WTC11 (cell line): Measurements from ENCODE around the gene DOK5. TPM values are rescaled to one million over a fixed set of nuclear protein-coding genes. Genes with fewer than 3 reads are reported as not detected.

Source experiments
- ATAC-seq: fragments of 200-7000 bp; cut with Tn5 transposase; 2 replicates; pipeline ENCODE4 v1.10.0; 2021; ENCODE audit warnings: mild to moderate bottlenecking, moderate library complexity
- CTCF ChIA-PET: fragments of 300-600 bp; sonication (Branson Sonifier 250); formaldehyde crosslinking; loops from one replicate; lab custom pipeline; 2021; ENCODE audit warnings: antibody characterized with exemption; lab: Charles Lee
- POLR2A ChIA-PET: fragments of 350-600 bp; sonication (Branson Sonifier 250); formaldehyde crosslinking; loops from one replicate; lab custom pipeline; 2021; ENCODE audit warnings: antibody characterized with exemption; lab: Charles Lee
- DNase-seq: peaks from one replicate; pipeline ENCODE4 v3.0.0; 2021; ENCODE audit warnings: low spot score
- H3K27ac Mint-ChIP-seq: 2 replicates; pipeline ENCODE4 v1.8.0; 2021; ENCODE audit warnings: mixed read lengths
- H3K27me3 Mint-ChIP-seq: 2 replicates; pipeline ENCODE4 v1.8.0; 2021; ENCODE audit warnings: low read depth, mild to moderate bottlenecking, moderate library complexity, mixed read lengths
- H3K36me3 Mint-ChIP-seq: 2 replicates; pipeline ENCODE4 v1.8.0; 2021; ENCODE audit warnings: mixed read lengths
- H3K4me1 Mint-ChIP-seq: 2 replicates; pipeline ENCODE4 v1.8.0; 2022; ENCODE audit warnings: mixed read lengths
- H3K4me3 Mint-ChIP-seq: 2 replicates; pipeline ENCODE4 v1.8.0; 2021; ENCODE audit warnings: mild to moderate bottlenecking, moderate library complexity, mixed read lengths
- H3K9me3 Mint-ChIP-seq: 2 replicates; pipeline ENCODE4 v1.8.0; 2021; ENCODE audit warnings: mixed read lengths
- ATF1 ChIP-seq: sonication (generic); formaldehyde crosslinking; IDR thresholded peaks from 2 replicates; pipeline ENCODE4 v1.8.1; 2023; ENCODE audit warnings: mild to moderate bottlenecking, moderate library complexity, missing genetic modification reagents
- ATF2 ChIP-seq: sonication (generic); formaldehyde crosslinking; IDR thresholded peaks from 2 replicates; pipeline ENCODE4 v1.8.1; 2022; ENCODE audit warnings: low read depth, missing genetic modification reagents, borderline replicate concordance
- ATF6 ChIP-seq: sonication (generic); formaldehyde crosslinking; IDR thresholded peaks from 2 replicates; pipeline ENCODE4 v1.8.1; 2023; ENCODE audit warnings: mild to moderate bottlenecking, missing genetic modification reagents
- CBFB ChIP-seq: sonication (generic); formaldehyde crosslinking; IDR thresholded peaks from 2 replicates; pipeline ENCODE4 v1.8.1; 2022; ENCODE audit warnings: mild to moderate bottlenecking, low read depth, missing genetic modification reagents
- E2F5 ChIP-seq: sonication (generic); formaldehyde crosslinking; IDR thresholded peaks from 2 replicates; pipeline ENCODE4 v1.8.1; 2022; ENCODE audit warnings: mild to moderate bottlenecking, moderate library complexity, missing genetic modification reagents
- ERG ChIP-seq: fragments of 250-450 bp; sonication (Bioruptor Pico); IDR thresholded peaks from 2 replicates; pipeline ENCODE4 v1.8.0; 2021; ENCODE audit warnings: mild to moderate bottlenecking
- GABPB1 ChIP-seq: sonication (generic); formaldehyde crosslinking; IDR thresholded peaks from 2 replicates; pipeline ENCODE4 v1.8.1; 2023; ENCODE audit warnings: mild to moderate bottlenecking, missing genetic modification reagents
- HMGXB4 ChIP-seq: sonication (generic); formaldehyde crosslinking; IDR thresholded peaks from 2 replicates; pipeline ENCODE4 v1.8.1; 2023; ENCODE audit warnings: mild to moderate bottlenecking, moderate library complexity, missing genetic modification reagents
- IRF2 ChIP-seq: sonication (generic); formaldehyde crosslinking; IDR thresholded peaks from 2 replicates; pipeline ENCODE4 v1.8.0; 2022; ENCODE audit warnings: low read depth, missing genetic modification reagents, borderline replicate concordance
- NFE2L1 ChIP-seq: sonication (generic); formaldehyde crosslinking; IDR thresholded peaks from 2 replicates; pipeline ENCODE4 v1.8.1; 2023; ENCODE audit warnings: missing genetic modification reagents
- NFYB ChIP-seq: sonication (generic); formaldehyde crosslinking; conservative IDR thresholded peaks from 2 replicates; pipeline ENCODE4 v1.8.0; 2022; ENCODE audit warnings: low read depth, missing genetic modification reagents
- NR1H2 ChIP-seq: sonication (generic); formaldehyde crosslinking; IDR thresholded peaks from 2 replicates; pipeline ENCODE4 v1.9.0; 2021; ENCODE audit warnings: mild to moderate bottlenecking, moderate library complexity, missing genetic modification reagents
- NR3C1 ChIP-seq: sonication (generic); formaldehyde crosslinking; conservative IDR thresholded peaks from 2 replicates; pipeline ENCODE4 v1.8.1; 2023; ENCODE audit warnings: low read depth, mild to moderate bottlenecking, missing genetic modification reagents
- PRDM15 ChIP-seq: sonication (generic); formaldehyde crosslinking; IDR thresholded peaks from 2 replicates; pipeline ENCODE4 v1.8.0; 2022; ENCODE audit warnings: missing genetic modification reagents
- PREB ChIP-seq: sonication (generic); formaldehyde crosslinking; IDR thresholded peaks from 2 replicates; pipeline ENCODE4 v1.8.1; 2022; ENCODE audit warnings: mild to moderate bottlenecking, missing genetic modification reagents, moderate library complexity, borderline replicate concordance
- RELA ChIP-seq: sonication (generic); formaldehyde crosslinking; IDR thresholded peaks from 2 replicates; pipeline ENCODE4 v1.8.1; 2022; ENCODE audit warnings: missing genetic modification reagents, mild to moderate bottlenecking, borderline replicate concordance
- SOX15 ChIP-seq: fragments of 250-450 bp; sonication (Bioruptor Pico); IDR thresholded peaks from 2 replicates; pipeline ENCODE4 v1.9.0; 2021; ENCODE audit warnings: mild to moderate bottlenecking
- USF1 ChIP-seq: sonication (generic); formaldehyde crosslinking; IDR thresholded peaks from 2 replicates; pipeline ENCODE4 v1.8.0; 2022; ENCODE audit warnings: mild to moderate bottlenecking, missing genetic modification reagents
- USF2 ChIP-seq: sonication (generic); formaldehyde crosslinking; IDR thresholded peaks from 2 replicates; pipeline ENCODE4 v1.8.1; 2023; ENCODE audit warnings: mild to moderate bottlenecking, missing genetic modification reagents, moderate library complexity
- ZNF219 ChIP-seq: sonication (generic); formaldehyde crosslinking; IDR thresholded peaks from 2 replicates; pipeline ENCODE4 v1.8.0; 2023; ENCODE audit warnings: missing genetic modification reagents, mild to moderate bottlenecking, borderline replicate concordance
- total RNA-seq: library from RNA; stranded (reverse); gene quantifications from 3 replicates; pipeline ENCODE4 v1.2.3, GENCODE V29; 2021

The DOK5 gene
- total RNA-seq, 1 experiment from 2014 or later = 10.1 TPM

- no peak for TF ChIP-seq HMGXB4 (CRISPR knock-in tag)
- no peak for TF ChIP-seq USF2
- TF ChIP-seq PREB (CRISPR knock-in tag) = no peak
- no peak for TF ChIP-seq RELA (CRISPR knock-in tag)
- no peak for TF ChIP-seq E2F5 (CRISPR knock-in tag)
- TF ChIP-seq, all 79 proteins: peak for 0
Measured at GRCh38 chr20:54645445-54646155, 170.2 kb downstream of the DOK5 start (continued).

- H3K4me1 Mint-ChIP-seq = no peaks in the 10 kb centered on the region
- no peaks in the 10 kb centered on the region for H3K36me3 Mint-ChIP-seq
- ChIA-PET CTCF (interaction anchor here (0.6 to 1.9 kb wide), 11 partner anchors 12 to 1709 kb away, joined by 3 to 6 read pairs (median 3); partner anchors contain the start of gene PFDN4), POLR2A (interaction anchor here (0.7 kb wide), 1 partner anchor 436 kb away, joined by 5 read pairs; no protein-coding TSS in a partner anchor)
- ATAC-seq (no peak), DNase-seq (no peak)
- H3K4me3 Mint-ChIP-seq = no peak overlapping the region
- no peak overlapping the region for H3K27ac Mint-ChIP-seq
- TF ChIP-seq NFYB (CRISPR knock-in tag) (no peak), NFE2L1 (no peak), SOX15 (no peak), ATF6 (CRISPR knock-in tag) (no peak), ERG (no peak), NR3C1 (CRISPR knock-in tag) (no peak), GABPB1 (CRISPR knock-in tag) (no peak), NR1H2 (CRISPR knock-in tag) (no peak), ATF2 (CRISPR knock-in tag) (no peak), CBFB (CRISPR knock-in tag) (no peak), E2F5 (CRISPR knock-in tag) (no peak), USF1 (CRISPR knock-in tag) (no peak), PRDM15 (CRISPR knock-in tag) (no peak), ZNF219 (no peak), ATF1 (CRISPR knock-in tag) (no peak), IRF2 (CRISPR knock-in tag) (no peak)
- H3K27me3 Mint-ChIP-seq = no peaks in the 10 kb centered on the region
- H3K9me3 Mint-ChIP-seq = no peaks in the 10 kb centered on the region
Measured at GRCh38 chr20:54646156-54646517, 170.7 kb downstream of the DOK5 start.
